H1 (cell line): ENCODE results near the gene TCF7L2. TPM values are rescaled to one million over a fixed set of nuclear protein-coding genes. Genes with fewer than 3 reads are reported as not detected.

Experiments
- CTCF ChIA-PET: fragments of 300-600 bp; sonication (Branson Sonifier 250); formaldehyde crosslinking; loops from one replicate; lab custom pipeline; 2021; ENCODE audit not compliant: partially characterized antibody; lab: Charles Lee
- POLR2A ChIA-PET: fragments of 300-600 bp; sonication (Branson Sonifier 250); formaldehyde crosslinking; loops from one replicate; lab custom pipeline; 2021; ENCODE audit warnings: inconsistent platforms; ENCODE audit not compliant: partially characterized antibody; lab: Charles Lee
- DNase-seq, 2 experiments: peaks; one replicate each; pipeline versions ENCODE4 v3.0.0 to v3.0.0-alpha.2; 2010 to 2022; ENCODE audit warnings: low spot score in 2 of 2, low read depth in 1 of 2, mixed read lengths in 1 of 2
- FAIRE-seq: peaks from 2 replicates; lab custom pipeline; 2011; peaks lifted over from hg19 to GRCh38; lab: Jason Lieb, UNC
- H2AFZ ChIP-seq: 2 replicates; pipeline ENCODE4 v1.8.1; 2012; ENCODE audit warnings: low read length, inconsistent platforms
- H2AK5ac ChIP-seq: 2 replicates; pipeline ENCODE4 v1.6.1; 2013; ENCODE audit warnings: low read depth, low read length
- H2BK120ac ChIP-seq: replicated peaks from 2 replicates; pipeline ENCODE3; 2013; ENCODE audit warnings: low read depth, low read length, inconsistent platforms
- H2BK12ac ChIP-seq: 2 replicates; pipeline ENCODE4 v1.6.1; 2013; ENCODE audit warnings: low read depth, low read length
- H2BK15ac ChIP-seq: 2 replicates; pipeline ENCODE4 v1.6.1; 2013; ENCODE audit warnings: low read length
- H2BK20ac ChIP-seq: 2 replicates; pipeline ENCODE4 v1.6.1; 2013; ENCODE audit warnings: low read length
- H2BK5ac ChIP-seq: 2 replicates; pipeline ENCODE4 v1.6.1; 2013; ENCODE audit warnings: low read depth, low read length
- H3K14ac ChIP-seq: 2 replicates; pipeline ENCODE4 v1.6.1; 2013; ENCODE audit warnings: inconsistent platforms; ENCODE audit not compliant: insufficient read length
- H3K18ac ChIP-seq: 2 replicates; pipeline ENCODE4 v1.6.1; 2013; ENCODE audit warnings: low read length; ENCODE audit errors: extremely low read depth
- H3K23ac ChIP-seq: 2 replicates; pipeline ENCODE4 v1.6.1; 2013; ENCODE audit warnings: inconsistent platforms; ENCODE audit not compliant: insufficient read length
- H3K23me2 ChIP-seq: 2 replicates; pipeline ENCODE4 v1.6.1; 2013; ENCODE audit warnings: low read depth, low read length
- H3K27ac ChIP-seq: 2 replicates; pipeline ENCODE4 v1.6.1; 2011; ENCODE audit warnings: low read depth, low read length, inconsistent platforms
- H3K27me3 ChIP-seq, 4 experiments: replicated peaks in 1 of 4; 1 replicate in 1 of 4; 2 replicates in 3 of 4; pipeline versions ENCODE4 v1.6.1 to v1.8.1; 2011 to 2013; ENCODE audit warnings: low read length in 3 of 4, mild to moderate bottlenecking in 3 of 4, inconsistent platforms in 2 of 4, mixed read lengths in 2 of 4, moderate library complexity in 1 of 4; ENCODE audit not compliant: control insufficient read depth in 3 of 4, insufficient read depth in 3 of 4; ENCODE audit errors: extremely low read depth in 1 of 4
- H3K36me3 ChIP-seq, 4 experiments: 2 replicates each; pipeline versions ENCODE4 v1.6.1 to v1.8.1; 2011 to 2013; ENCODE audit warnings: mild to moderate bottlenecking in 4 of 4, low read length in 3 of 4, moderate library complexity in 2 of 4, control low read depth in 1 of 4, inconsistent platforms in 1 of 4; ENCODE audit not compliant: insufficient read depth in 4 of 4, control insufficient read depth in 2 of 4
- H3K4ac ChIP-seq: replicated peaks from 2 replicates; pipeline ENCODE3; 2013; ENCODE audit warnings: low read length, low read depth, mixed read lengths, inconsistent platforms; ENCODE audit not compliant: insufficient read length
- H3K4me1 ChIP-seq, 4 experiments: replicated peaks in 1 of 4; 1 replicate in 1 of 4; 2 replicates in 3 of 4; pipeline versions ENCODE4 v1.6.1 to v1.8.1; 2011 to 2013; ENCODE audit warnings: low read length in 3 of 4, inconsistent platforms in 2 of 4, mixed read lengths in 1 of 4; ENCODE audit not compliant: insufficient read depth in 4 of 4, control insufficient read depth in 3 of 4
- H3K4me2 ChIP-seq, 2 experiments: 2 replicates each; pipeline versions ENCODE4 v1.6.1 to v1.8.1; 2011 to 2013; ENCODE audit warnings: low read depth in 2 of 2, low read length in 2 of 2, control low read depth in 1 of 2, inconsistent platforms in 1 of 2, mild to moderate bottlenecking in 1 of 2; ENCODE audit not compliant: insufficient read depth in 1 of 2
- H3K4me3 ChIP-seq, 4 experiments: fragments of 200-600, 300-600 bp in 1 of 4; sonication (generic), shearing (Covaris generic), sonication (Bioruptor Twin) in 1 of 4; 2 replicates each; pipeline versions ENCODE4 v1.5.1 to v1.8.1; 2011 to 2016; ENCODE audit warnings: low read length in 4 of 4, low read depth in 3 of 4, control low read depth in 2 of 4, inconsistent platforms in 2 of 4, mild to moderate bottlenecking in 2 of 4, mixed read lengths in 1 of 4, moderate library complexity in 1 of 4; ENCODE audit not compliant: insufficient read depth in 2 of 4; ENCODE audit errors: extremely low read depth in 1 of 4
- H3K56ac ChIP-seq: replicated peaks from 2 replicates; pipeline ENCODE3; 2013; ENCODE audit warnings: low read depth, mild to moderate bottlenecking, mixed read lengths, low read length, inconsistent platforms; ENCODE audit not compliant: insufficient read length
- H3K79me1 ChIP-seq: 2 replicates; pipeline ENCODE4 v1.6.1; 2013; ENCODE audit warnings: low read depth, low read length, control low read depth
- H3K79me2 ChIP-seq, 2 experiments: 2 replicates each; pipeline versions ENCODE4 v1.6.1 to v1.8.1; 2012 to 2013; ENCODE audit warnings: low read length in 2 of 2, mild to moderate bottlenecking in 2 of 2, inconsistent platforms in 1 of 2; ENCODE audit not compliant: insufficient read depth in 2 of 2, control insufficient read depth in 1 of 2
- H3K9ac ChIP-seq, 4 experiments: replicated peaks in 1 of 4; 1 replicate in 1 of 4; 2 replicates in 3 of 4; pipeline versions ENCODE4 v1.6.1 to v1.8.1; 2011 to 2013; ENCODE audit warnings: low read depth in 3 of 4, low read length in 3 of 4, control low read depth in 2 of 4, mild to moderate bottlenecking in 2 of 4, moderate library complexity in 2 of 4, inconsistent platforms in 1 of 4; ENCODE audit errors: extremely low read depth in 1 of 4
- H3K9me3 ChIP-seq, 2 experiments: 2 replicates each; pipeline versions ENCODE4 v1.6.1 to v1.8.1; 2012 to 2013; ENCODE audit warnings: mild to moderate bottlenecking in 2 of 2, moderate library complexity in 2 of 2, control low read depth in 1 of 2, inconsistent platforms in 1 of 2, low read depth in 1 of 2, low read length in 1 of 2, mixed read lengths in 1 of 2; ENCODE audit not compliant: insufficient read depth in 2 of 2
- H4K20me1 ChIP-seq, 2 experiments: replicated peaks in 1 of 2; 2 replicates each; pipeline versions ENCODE3 to v1.8.1; 2011 to 2013; ENCODE audit warnings: inconsistent platforms in 2 of 2, low read length in 2 of 2, mild to moderate bottlenecking in 1 of 2; ENCODE audit not compliant: insufficient read depth in 2 of 2, control insufficient read depth in 1 of 2
- H4K5ac ChIP-seq: 2 replicates; pipeline ENCODE4 v1.6.1; 2013; ENCODE audit warnings: low read length, low read depth, mixed read lengths, inconsistent platforms; ENCODE audit not compliant: insufficient read length
- H4K8ac ChIP-seq: 2 replicates; pipeline ENCODE4 v1.8.0; 2013; ENCODE audit warnings: mild to moderate bottlenecking, moderate library complexity, low read length, inconsistent platforms; ENCODE audit not compliant: insufficient read depth; ENCODE audit errors: extremely low read depth
- H4K91ac ChIP-seq: replicated peaks from 2 replicates; pipeline ENCODE3; 2013; ENCODE audit warnings: low read length, mixed read lengths, inconsistent platforms; ENCODE audit not compliant: insufficient read length
- FOSL1 ChIP-seq: IDR thresholded peaks from 2 replicates; pipeline ENCODE4 v1.6.1; 2011; ENCODE audit warnings: mild to moderate bottlenecking, low read depth, low read length, moderate library complexity; ENCODE audit not compliant: insufficient read depth
- GABPA ChIP-seq: IDR thresholded peaks from 2 replicates; pipeline ENCODE4 v1.6.1; 2011; ENCODE audit warnings: mild to moderate bottlenecking, low read length, moderate library complexity, borderline replicate concordance; ENCODE audit not compliant: insufficient read depth
- HDAC6 ChIP-seq: IDR thresholded peaks from one replicate; pipeline ENCODE4 v1.7.1; 2012; ENCODE audit warnings: low read depth, mild to moderate bottlenecking, inconsistent platforms, low read length, moderate library complexity
- JUN ChIP-seq: IDR thresholded peaks from 2 replicates; pipeline ENCODE4 v1.6.1; 2011; ENCODE audit warnings: low read depth, mild to moderate bottlenecking, improper control_type of control experiment, low read length
- MAFK ChIP-seq: IDR thresholded peaks from 2 replicates; pipeline ENCODE4 v1.6.1; 2012; ENCODE audit warnings: low read depth, mild to moderate bottlenecking, improper control_type of control experiment, low read length
- NANOG ChIP-seq: IDR thresholded peaks from 2 replicates; pipeline ENCODE4 v1.6.1; 2011; ENCODE audit warnings: low read length, low read depth, mild to moderate bottlenecking, inconsistent platforms; ENCODE audit not compliant: insufficient read depth, poor library complexity, severe bottlenecking
- SAP30 ChIP-seq: fragments of 300-600 bp; sonication (generic); IDR thresholded peaks from 2 replicates; pipeline ENCODE4 v1.7.1; 2012; ENCODE audit warnings: low read length, moderate library complexity, mild to moderate bottlenecking, inconsistent platforms; ENCODE audit not compliant: insufficient read depth, insufficient replicate concordance
- SP4 ChIP-seq: IDR thresholded peaks from 2 replicates; pipeline ENCODE4 v1.6.1; 2012; ENCODE audit warnings: low read length, inconsistent platforms
- TAF1 ChIP-seq: IDR thresholded peaks from 2 replicates; pipeline ENCODE4 v1.6.1; 2011; ENCODE audit warnings: mild to moderate bottlenecking, low read depth, low read length
- WGBS, 2 experiments: shearing (Covaris generic) in 1 of 2; methylation state at CpG; one replicate each; pipeline versions ENCODE4 v1.1.6 to v1.1.7; 2013 to 2015; ENCODE audit warnings: low lambda C conversion rate in 2 of 2, mixed read lengths in 2 of 2, inconsistent platforms in 1 of 2, low coverage in 1 of 2, missing lambda C conversion rate in 1 of 2; ENCODE audit not compliant: insufficient replicate concordance in 2 of 2, insufficient coverage in 1 of 2, insufficient read length in 1 of 2; ENCODE audit errors: extremely low coverage in 1 of 2, missing lambda C conversion rate in 1 of 2; 5-methylcytosine and 5-hydroxymethylcytosine counted together
- polyA plus RNA-seq, 7 experiments: library from polyadenylated mRNA; depleted of rRNA in 3 of 7; stranded (reverse) in 5 of 7; unstranded in 2 of 7; fragments of >200 nt in 5 of 7; fragments of 200-250 nt in 2 of 7; gene quantifications; 1 replicate in 5 of 7; 2 replicates in 1 of 7; 4 replicates in 1 of 7; pipeline versions ENCODE4 v1.2.1 to v1.2.3, GENCODE V29; 2011 to 2013; ENCODE audit warnings: missing spikeins in 2 of 7, mixed read lengths in 2 of 7
- total RNA-seq: library from RNA; stranded (reverse); fragmentation: NEBNext Ultra II Directional; extraction: Animal tissue kit (Norgen Biotek cat#: 25700); gene quantifications from 2 replicates; pipeline ENCODE4 v1.2.1, GENCODE V29; 2021
- TF ChIP-seq, protein P1 (sequence below): IDR thresholded peaks from 2 replicates; pipeline ENCODE4 v1.6.1; 2011; ENCODE audit warnings: low read length, improper control_type of control experiment

The TCF7L2 gene
- total and polyA plus RNA-seq, 2 of the 8 experiments (the other 6 are each of a cell fraction or from before 2014, with no cell fraction given): 33.9 to 67.3 TPM

GRCh38 chr10:113038183-113038582, 88.1 kb downstream of the TCF7L2 start:
- Histone ChIP-seq H3K9me3 (no peaks in the 10 kb centered on the region), H2BK20ac (no peak overlapping the region), H4K5ac (no peak overlapping the region), H4K20me1 (peaks cover 8 to 14% of the 10 kb centered on the region in 2 experiments), H3K9ac (no peak overlapping the region), H2BK5ac (no peak overlapping the region), H2BK120ac (no peak overlapping the region), H3K79me1 (peaks cover 21% of the 10 kb centered on the region), H3K4me1 (peaks cover 0 to 4% (median under 1%) of the 10 kb centered on the region in 4 experiments; a peak in 3 of 7 replicates), H4K8ac (no peak overlapping the region), H2BK15ac (no peak overlapping the region), H3K18ac (no peak overlapping the region), H3K14ac (no peak overlapping the region), H3K79me2 (peaks cover 20 to 99% of the 10 kb centered on the region in 2 experiments), H4K91ac (no peak overlapping the region), H2AFZ (no peak overlapping the region), H3K4me2 (no peak overlapping the region), H3K23me2 (no peaks in the 10 kb centered on the region; the same call in 1 of the 2 replicates), H3K4ac (no peak overlapping the region), H3K36me3 (peaks cover 0 to 43% (median 10%) of the 10 kb centered on the region in 4 experiments; a peak in 5 of 8 replicates), H3K27me3 (no peaks in the 10 kb centered on the region), H3K56ac (no peak overlapping the region), H2AK5ac (no peak overlapping the region), H3K4me3 (no peak overlapping the region), H3K27ac (no peak overlapping the region), H3K23ac (no peak overlapping the region), H2BK12ac (no peak overlapping the region)
- FAIRE-seq (no peak), DNase-seq (no peak)
- WGBS, 2 experiments: 91% methylated on average over 12 of the region's 12 CpGs; no CpG with 5 or more reads in 1 of the 2 experiments
- POLR2A ChIA-PET: interaction anchor here (0.9 kb wide), 1 partner anchor 17 kb away, joined by 3 read pairs; no protein-coding TSS in a partner anchor
- CTCF ChIA-PET: no interaction called here
- no peak for TF ChIP-seq GABPA
- TF ChIP-seq SAP30: no peak
- TF ChIP-seq MAFK: no peak
- no peak for TF ChIP-seq FOSL1
- no peak for TF ChIP-seq HDAC6
- TF ChIP-seq, protein P1, sequence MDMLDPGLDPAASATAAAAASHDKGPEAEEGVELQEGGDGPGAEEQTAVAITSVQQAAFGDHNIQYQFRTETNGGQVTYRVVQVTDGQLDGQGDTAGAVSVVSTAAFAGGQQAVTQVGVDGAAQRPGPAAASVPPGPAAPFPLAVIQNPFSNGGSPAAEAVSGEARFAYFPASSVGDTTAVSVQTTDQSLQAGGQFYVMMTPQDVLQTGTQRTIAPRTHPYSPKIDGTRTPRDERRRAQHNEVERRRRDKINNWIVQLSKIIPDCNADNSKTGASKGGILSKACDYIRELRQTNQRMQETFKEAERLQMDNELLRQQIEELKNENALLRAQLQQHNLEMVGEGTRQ: no peak
- TF ChIP-seq TAF1: no peak
- no peak for TF ChIP-seq JUN
- no peak for TF ChIP-seq SP4
- TF ChIP-seq NANOG: no peak
